K562 (cell line): ENCODE data around the gene IQCN. TPM values are rescaled to one million over a fixed set of nuclear protein-coding genes. Genes with fewer than 3 reads are reported as not detected.

Experiments used
- ARID4B ChIP-seq: sonication (generic); formaldehyde crosslinking; IDR thresholded peaks from 2 replicates; pipeline ENCODE4 v1.8.0; 2022; ENCODE audit warnings: mild to moderate bottlenecking, missing genetic modification reagents
- ATF1 ChIP-seq, 2 experiments: fragments of 450-650 bp in 1 of 2; IDR thresholded peaks; 2 replicates each; pipeline ENCODE4 v1.6.1; 2016; ENCODE audit warnings: missing compliant biosample characterization in 1 of 2, missing genetic modification characterization in 1 of 2
- FOSL1 ChIP-seq: fragments of 200-800 bp; sonication (Bioruptor generic); conservative IDR thresholded peaks from 2 replicates; pipeline ENCODE4 v1.6.1; 2016; ENCODE audit warnings: missing genetic modification characterization, missing compliant biosample characterization
- HNRNPUL1 ChIP-seq: fragments of 200-400 bp; formaldehyde crosslinking; IDR thresholded peaks from 2 replicates; pipeline ENCODE4 v1.6.1; 2017; ENCODE audit warnings: low read length
- IFI16 ChIP-seq: fragments of 250-450 bp; sonication (Bioruptor Pico); IDR thresholded peaks from 2 replicates; pipeline ENCODE4 v2.1.2; 2022; ENCODE audit warnings: mild to moderate bottlenecking, inconsistent platforms
- MCM2 ChIP-seq: fragments of 450-650 bp; IDR thresholded peaks from 2 replicates; pipeline ENCODE4 v1.6.1; 2017; ENCODE audit warnings: low read depth, mild to moderate bottlenecking
- NFRKB ChIP-seq: fragments of 450-650 bp; IDR thresholded peaks from 2 replicates; pipeline ENCODE4 v1.6.1; 2016; ENCODE audit warnings: low read depth
- NR3C1 ChIP-seq: sonication (generic); formaldehyde crosslinking; IDR thresholded peaks from 2 replicates; pipeline ENCODE4 v1.8.1; 2022; ENCODE audit warnings: missing genetic modification reagents
- RBM25 ChIP-seq: fragments of 200-400 bp; formaldehyde crosslinking; IDR thresholded peaks from 2 replicates; pipeline ENCODE4 v1.6.1; 2018; ENCODE audit warnings: low read length, low read depth, moderate library complexity; ENCODE audit not compliant: severe bottlenecking
- SAFB ChIP-seq: fragments of 200-400 bp; formaldehyde crosslinking; IDR thresholded peaks from 2 replicates; pipeline ENCODE4 v1.6.1; 2017; ENCODE audit warnings: low read depth, low read length, borderline replicate concordance
- SPI1 ChIP-seq: IDR thresholded peaks from 2 replicates; pipeline ENCODE4 v1.6.1; 2011; ENCODE audit warnings: low read depth, low read length, control low read depth, borderline replicate concordance
- TEAD4 ChIP-seq, 2 experiments: sonication (generic) in 1 of 2; formaldehyde crosslinking in 1 of 2; IDR thresholded peaks; 2 replicates each; pipeline versions ENCODE4 v1.6.1 to v1.8.0; 2012 to 2022; ENCODE audit warnings: borderline replicate concordance in 1 of 2, inconsistent platforms in 1 of 2, low read length in 1 of 2, mild to moderate bottlenecking in 1 of 2, missing genetic modification reagents in 1 of 2
- XRCC5 ChIP-seq: fragments of 200-400 bp; formaldehyde crosslinking; IDR thresholded peaks from 2 replicates; pipeline ENCODE4 v1.6.1; 2017; ENCODE audit warnings: low read depth, mild to moderate bottlenecking, low read length
- ZKSCAN3 ChIP-seq: fragments of 250-450 bp; sonication (Bioruptor Pico); IDR thresholded peaks from 2 replicates; pipeline ENCODE4 v1.4.0; 2020
- ZNF197 ChIP-seq: fragments of 200-800 bp; sonication (Bioruptor generic); IDR thresholded peaks from 2 replicates; pipeline ENCODE4 v1.6.1; 2016; ENCODE audit warnings: low read depth, missing genetic modification characterization, missing compliant biosample characterization
- ZNF75A ChIP-seq: fragments of 450-650 bp; formaldehyde crosslinking; IDR thresholded peaks from 2 replicates; pipeline ENCODE4 v1.4.0; 2020; ENCODE audit warnings: mild to moderate bottlenecking
- polyA plus RNA-seq, 8 experiments: library from polyadenylated mRNA; depleted of rRNA in 4 of 8; stranded (reverse) in 5 of 8; unstranded in 3 of 8; fragments of >200 nt; fragmentation: Nextera tagmentation in 2 of 8; fragmentation: Illumina TruSeq in 1 of 8; extraction: Ambion mirVana in 2 of 8; extraction: Trizol in 1 of 8; gene quantifications; 2 replicates each; pipeline versions ENCODE4 v1.2.1 to v1.2.3, GENCODE V29; 2011 to 2014; ENCODE audit warnings: inconsistent platforms in 1 of 8, missing spikeins in 1 of 8
- total RNA-seq, 7 experiments: library from RNA; depleted of rRNA in 6 of 7; stranded (reverse); fragments of >200 nt in 6 of 7; fragmentation: Illumina TruSeq in 2 of 7; extraction: Trizol in 2 of 7; gene quantifications; 2 replicates each; pipeline versions ENCODE4 v1.2.1 to v1.2.3, GENCODE V29; 2011 to 2021; ENCODE audit warnings: low replicate concordance in 1 of 7
- TF ChIP-seq, protein P1 (sequence below): fragments of 450-650 bp; formaldehyde crosslinking; IDR thresholded peaks from 2 replicates; pipeline ENCODE4 v1.4.0; 2022; ENCODE audit warnings: missing genetic modification characterization
- TF ChIP-seq, protein P2 (sequence below): sonication (generic); formaldehyde crosslinking; IDR thresholded peaks from 2 replicates; pipeline ENCODE4 v1.8.0; 2022; ENCODE audit warnings: missing genetic modification reagents, mild to moderate bottlenecking, moderate library complexity, borderline replicate concordance
- TF ChIP-seq, protein P3 (sequence below): fragments of 450-650 bp; IDR thresholded peaks from 2 replicates; pipeline ENCODE4 v1.6.1; 2016; ENCODE audit warnings: borderline replicate concordance

IQCN gene
- total and polyA plus RNA-seq, 9 of the 15 experiments (the other 6 are each of a cell fraction or from before 2014, with no cell fraction given), result 0.01 to 0.07 (median 0.04) TPM; not detected in 3

GRCh38 chr19:18322759-18323460 is 48.7 kb upstream of the IQCN start, which contains the start of gene LSM4 (continued):
- TF ChIP-seq ARID4B (CRISPR knock-in tag), result peak; percentile 49; the same call in 1 of the 2 replicates
- TF ChIP-seq FOSL1 (tag), result no peak
- no peak; the same call in none of the 2 replicates for TF ChIP-seq NFRKB
- TF ChIP-seq, protein P1, sequence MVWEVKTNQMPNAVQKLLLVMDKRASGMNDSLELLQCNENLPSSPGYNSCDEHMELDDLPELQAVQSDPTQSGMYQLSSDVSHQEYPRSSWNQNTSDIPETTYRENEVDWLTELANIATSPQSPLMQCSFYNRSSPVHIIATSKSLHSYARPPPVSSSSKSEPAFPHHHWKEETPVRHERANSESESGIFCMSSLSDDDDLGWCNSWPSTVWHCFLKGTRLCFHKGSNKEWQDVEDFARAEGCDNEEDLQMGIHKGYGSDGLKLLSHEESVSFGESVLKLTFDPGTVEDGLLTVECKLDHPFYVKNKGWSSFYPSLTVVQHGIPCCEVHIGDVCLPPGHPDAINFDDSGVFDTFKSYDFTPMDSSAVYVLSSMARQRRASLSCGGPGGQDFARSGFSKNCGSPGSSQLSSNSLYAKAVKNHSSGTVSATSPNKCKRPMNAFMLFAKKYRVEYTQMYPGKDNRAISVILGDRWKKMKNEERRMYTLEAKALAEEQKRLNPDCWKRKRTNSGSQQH, result no peak
- TF ChIP-seq ZNF75A, result 0 out of 2 replicates have a peak, but pooled peaks have one; percentile 3
- no peak for TF ChIP-seq NR3C1
- no peak for TF ChIP-seq ZKSCAN3 (CRISPR knock-in tag)
- TF ChIP-seq, protein P2, sequence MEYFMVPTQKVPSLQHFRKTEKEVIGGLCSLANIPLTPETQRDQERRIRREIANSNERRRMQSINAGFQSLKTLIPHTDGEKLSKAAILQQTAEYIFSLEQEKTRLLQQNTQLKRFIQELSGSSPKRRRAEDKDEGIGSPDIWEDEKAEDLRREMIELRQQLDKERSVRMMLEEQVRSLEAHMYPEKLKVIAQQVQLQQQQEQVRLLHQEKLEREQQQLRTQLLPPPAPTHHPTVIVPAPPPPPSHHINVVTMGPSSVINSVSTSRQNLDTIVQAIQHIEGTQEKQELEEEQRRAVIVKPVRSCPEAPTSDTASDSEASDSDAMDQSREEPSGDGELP (CRISPR knock-in tag), result peak; percentile 53; the same call in 1 of the 2 replicates
- TF ChIP-seq IFI16 (CRISPR knock-in tag), result no peak
- TF ChIP-seq HNRNPUL1, result no peak
- TF ChIP-seq RBM25, result peak; percentile 100
- TF ChIP-seq ATF1 (CRISPR knock-in tag; IDR thresholded peaks at IDR 0.05), result no peak
- peak; percentile 85 for TF ChIP-seq ATF1 (tag; IDR thresholded peaks at IDR 0.05)
- no peak; the same call in 1 of the 2 replicates for TF ChIP-seq XRCC5
- TF ChIP-seq, protein P3, sequence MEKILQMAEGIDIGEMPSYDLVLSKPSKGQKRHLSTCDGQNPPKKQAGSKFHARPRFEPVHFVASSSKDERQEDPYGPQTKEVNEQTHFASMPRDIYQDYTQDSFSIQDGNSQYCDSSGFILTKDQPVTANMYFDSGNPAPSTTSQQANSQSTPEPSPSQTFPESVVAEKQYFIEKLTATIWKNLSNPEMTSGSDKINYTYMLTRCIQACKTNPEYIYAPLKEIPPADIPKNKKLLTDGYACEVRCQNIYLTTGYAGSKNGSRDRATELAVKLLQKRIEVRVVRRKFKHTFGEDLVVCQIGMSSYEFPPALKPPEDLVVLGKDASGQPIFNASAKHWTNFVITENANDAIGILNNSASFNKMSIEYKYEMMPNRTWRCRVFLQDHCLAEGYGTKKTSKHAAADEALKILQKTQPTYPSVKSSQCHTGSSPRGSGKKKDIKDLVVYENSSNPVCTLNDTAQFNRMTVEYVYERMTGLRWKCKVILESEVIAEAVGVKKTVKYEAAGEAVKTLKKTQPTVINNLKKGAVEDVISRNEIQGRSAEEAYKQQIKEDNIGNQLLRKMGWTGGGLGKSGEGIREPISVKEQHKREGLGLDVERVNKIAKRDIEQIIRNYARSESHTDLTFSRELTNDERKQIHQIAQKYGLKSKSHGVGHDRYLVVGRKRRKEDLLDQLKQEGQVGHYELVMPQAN, result no peak; the same call in 1 of the 2 replicates
- TF ChIP-seq ZNF197 (CRISPR knock-in tag), result no peak
- TF ChIP-seq TEAD4 (IDR thresholded peaks at IDR 0.05; ENCODE audit: low read length), result no peak
- TF ChIP-seq TEAD4 (CRISPR knock-in tag; IDR thresholded peaks at IDR 0.05; ENCODE audit: borderline replicate concordance), result no peak
- TF ChIP-seq SAFB, result 0 out of 2 replicates have a peak, but pooled peaks have one; percentile 6
- TF ChIP-seq MCM2, result no peak
- peak; percentile 62; the same call in 1 of the 2 replicates for TF ChIP-seq SPI1
